Activated gamma-delta T cell treated with Interleukin-2 at 50 U/mL for 16 hours (primary cell): Measurements from ENCODE around the gene TBC1D5.

Experiments used
- DNase-seq: peaks from one replicate; pipeline ENCODE4 v3.0.0-alpha.2; 2020

TBC1D5 gene

GRCh38 chr3:17122758-17123157, 619.7 kb downstream of the TBC1D5 start:
- no peak for DNase-seq

GRCh38 chr3:17121336-17121735, 621.1 kb downstream of the TBC1D5 start:
- DNase-seq = no peak

- DNase-seq = no peak
Measured at GRCh38 chr3:17120115-17120514, 622.3 kb downstream of the TBC1D5 start.

DNA sequence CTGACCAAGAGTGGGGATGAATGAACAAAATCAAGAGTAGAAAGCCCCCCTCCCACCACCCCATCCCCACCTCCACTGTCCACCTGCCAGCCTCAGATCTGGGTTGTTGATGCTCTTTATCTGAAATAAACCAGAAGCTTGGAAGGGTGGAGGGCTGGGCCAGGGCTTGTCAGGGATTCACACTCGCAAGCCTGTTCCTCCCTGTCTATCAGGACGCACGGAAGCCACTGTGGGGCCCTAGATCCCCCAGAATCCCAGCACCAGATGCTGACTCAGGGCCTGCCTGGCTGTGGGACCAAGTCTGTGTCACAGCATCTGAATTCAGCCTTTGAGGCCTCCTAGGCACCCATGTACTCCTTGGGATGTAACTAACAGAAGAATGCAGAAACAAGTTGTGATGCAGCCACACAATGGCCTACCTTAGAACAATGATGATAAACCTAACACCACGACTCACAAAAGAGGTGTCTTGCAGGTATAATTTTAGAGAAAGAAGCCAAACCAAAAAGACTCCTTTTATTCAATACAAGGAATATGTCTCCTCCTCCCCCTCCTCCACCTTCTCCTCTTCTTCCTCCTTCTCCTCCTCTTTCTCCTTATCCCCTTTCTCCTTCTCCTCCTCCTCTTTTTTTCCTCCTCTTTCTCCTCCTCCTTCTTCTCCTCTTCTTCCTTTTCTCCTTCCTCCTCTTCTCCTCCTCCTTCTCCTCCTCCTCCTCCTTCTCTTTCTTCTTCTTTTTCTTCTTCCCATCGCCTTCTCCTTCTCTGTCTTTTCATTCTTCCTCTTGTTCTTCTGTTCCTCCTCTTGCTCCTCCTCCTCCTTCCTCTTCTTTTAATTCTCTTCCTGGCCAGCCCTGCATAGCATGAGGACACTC, 623.0 kb downstream of the TBC1D5 start:
- no peak for DNase-seq

- DNase-seq = no peak
Measured at GRCh38 chr3:17118771-17119170, 623.7 kb downstream of the TBC1D5 start.

GRCh38 chr3:17116007-17116600, 626.3 kb downstream of the TBC1D5 start:
- no peak for DNase-seq

DNA sequence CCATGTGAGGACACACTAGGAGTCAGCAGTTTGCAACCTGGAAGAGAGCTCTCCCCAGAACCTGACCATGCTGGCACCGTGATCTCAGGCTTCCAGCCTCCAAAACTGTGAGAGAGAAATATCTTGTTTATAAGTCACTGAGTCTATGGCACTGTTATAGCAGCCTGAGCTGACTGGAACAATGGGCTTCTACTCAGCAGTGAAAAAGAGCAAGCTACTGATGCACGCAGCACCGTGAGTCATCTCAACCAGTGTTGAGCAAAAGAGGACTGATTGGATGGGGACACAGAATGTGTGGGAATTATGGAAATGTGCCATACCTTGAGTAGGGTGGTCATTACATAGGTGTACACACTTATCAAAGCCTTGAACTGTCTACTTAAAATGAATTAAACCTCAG, 627.2 kb downstream of the TBC1D5 start:
- no peak for DNase-seq

DNA sequence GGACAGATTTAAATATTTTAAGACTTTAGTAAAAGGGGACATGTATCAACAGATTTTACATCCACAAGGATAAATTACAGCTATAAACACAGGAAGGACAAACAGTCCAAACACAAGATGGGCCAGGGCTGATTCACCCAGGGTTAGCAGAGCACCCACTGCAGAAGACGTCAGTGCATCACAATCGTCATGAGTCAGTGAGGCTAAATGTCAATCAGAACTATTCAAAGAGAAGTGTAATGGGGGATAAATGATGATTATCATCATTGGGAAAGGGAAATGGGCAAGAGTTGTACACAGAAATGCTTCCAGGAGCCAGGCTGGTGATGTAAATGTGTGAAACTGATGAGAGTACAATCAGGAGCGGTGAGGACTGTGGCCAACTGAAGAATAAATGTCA, 630.8 kb downstream of the TBC1D5 start:
- no peak for DNase-seq

GRCh38 chr3:17110660-17111396, 631.6 kb downstream of the TBC1D5 start:
- no peak for DNase-seq
